Measurements from ENCODE around the gene TDRKH. TPM values are rescaled to one million over a fixed set of nuclear protein-coding genes. Genes with fewer than 3 reads are reported as not detected.

Gene TDRKH
- total and polyA plus RNA-seq, 2 experiments from 2014 or later: 10.2 to 25.6 TPM

- DNase-seq (ENCODE audit: low spot score): no peak
- H3K4me1 Mint-ChIP-seq: peaks cover 11% of the 10 kb centered on the region; the same call in 2 of the 3 replicates
- Histone ChIP-seq H3K36me3 (ENCODE audit: insufficient read depth) (no peaks in the 10 kb centered on the region), H3K27ac (ENCODE audit: low read depth) (no peak overlapping the region), H2AFZ (no peak overlapping the region), H3F3A (replicated peaks; ENCODE audit: low read depth) (peaks cover 6% of the 10 kb centered on the region; the same call in 1 of the 2 replicates), H3K4me1 (ENCODE audit: insufficient read depth) (peaks cover 11% of the 10 kb centered on the region), H3K79me2 (replicated peaks; ENCODE audit: insufficient read depth) (peaks cover 3% of the 10 kb centered on the region; the same call in 1 of the 2 replicates), H4K20me1 (replicated peaks; ENCODE audit: insufficient read depth) (no peaks in the 10 kb centered on the region), H3K4me3 (no peak overlapping the region), H3K9me2 (ENCODE audit: insufficient read depth) (no peaks in the 10 kb centered on the region), H3K27me3 (ENCODE audit: insufficient read depth) (no peaks in the 10 kb centered on the region), H3K4me2 (no peak overlapping the region)
- peaks cover 2% of the 10 kb centered on the region; the same call in 1 of the 3 replicates for H3K9me3 Mint-ChIP-seq
- no peak overlapping the region for H3K27ac Mint-ChIP-seq
- no peaks in the 10 kb centered on the region for H3K36me3 Mint-ChIP-seq (ENCODE audit: low read depth)
- peaks cover 6% of the 10 kb centered on the region for H3K27me3 Mint-ChIP-seq (ENCODE audit: insufficient read depth, low read depth, poor library complexity)
- no peak for ATAC-seq
- TF ChIP-seq EZH2phosphoT487 (IDR thresholded peaks at IDR 0.05; ENCODE audit: unreplicated experiment) (no peak), NANOG (IDR thresholded peaks at IDR 0.05; ENCODE audit: borderline replicate concordance) (no peak), STAT1 (IDR thresholded peaks at IDR 0.05; ENCODE audit: unreplicated experiment) (no peak), CREB1 (CRISPR knock-in tag; IDR thresholded peaks at IDR 0.05; ENCODE audit: low read depth) (no peak), JUNB (IDR thresholded peaks at IDR 0.05; ENCODE audit: unreplicated experiment) (no peak), POLR2AphosphoS5 (IDR thresholded peaks at IDR 0.05; ENCODE audit: low read depth) (no peak), CTCF (conservative IDR thresholded peaks at IDR 0.05; ENCODE audit: low read depth in 2 of 2) (no peak), EZH2 (IDR thresholded peaks at IDR 0.05; ENCODE audit: low read depth, unreplicated experiment) (no peak), ZNF331 (CRISPR knock-in tag; IDR thresholded peaks at IDR 0.05; ENCODE audit: low read depth) (no peak), ZNF114 (CRISPR knock-in tag; IDR thresholded peaks at IDR 0.05) (no peak)
- TF ChIP-seq, protein P1, sequence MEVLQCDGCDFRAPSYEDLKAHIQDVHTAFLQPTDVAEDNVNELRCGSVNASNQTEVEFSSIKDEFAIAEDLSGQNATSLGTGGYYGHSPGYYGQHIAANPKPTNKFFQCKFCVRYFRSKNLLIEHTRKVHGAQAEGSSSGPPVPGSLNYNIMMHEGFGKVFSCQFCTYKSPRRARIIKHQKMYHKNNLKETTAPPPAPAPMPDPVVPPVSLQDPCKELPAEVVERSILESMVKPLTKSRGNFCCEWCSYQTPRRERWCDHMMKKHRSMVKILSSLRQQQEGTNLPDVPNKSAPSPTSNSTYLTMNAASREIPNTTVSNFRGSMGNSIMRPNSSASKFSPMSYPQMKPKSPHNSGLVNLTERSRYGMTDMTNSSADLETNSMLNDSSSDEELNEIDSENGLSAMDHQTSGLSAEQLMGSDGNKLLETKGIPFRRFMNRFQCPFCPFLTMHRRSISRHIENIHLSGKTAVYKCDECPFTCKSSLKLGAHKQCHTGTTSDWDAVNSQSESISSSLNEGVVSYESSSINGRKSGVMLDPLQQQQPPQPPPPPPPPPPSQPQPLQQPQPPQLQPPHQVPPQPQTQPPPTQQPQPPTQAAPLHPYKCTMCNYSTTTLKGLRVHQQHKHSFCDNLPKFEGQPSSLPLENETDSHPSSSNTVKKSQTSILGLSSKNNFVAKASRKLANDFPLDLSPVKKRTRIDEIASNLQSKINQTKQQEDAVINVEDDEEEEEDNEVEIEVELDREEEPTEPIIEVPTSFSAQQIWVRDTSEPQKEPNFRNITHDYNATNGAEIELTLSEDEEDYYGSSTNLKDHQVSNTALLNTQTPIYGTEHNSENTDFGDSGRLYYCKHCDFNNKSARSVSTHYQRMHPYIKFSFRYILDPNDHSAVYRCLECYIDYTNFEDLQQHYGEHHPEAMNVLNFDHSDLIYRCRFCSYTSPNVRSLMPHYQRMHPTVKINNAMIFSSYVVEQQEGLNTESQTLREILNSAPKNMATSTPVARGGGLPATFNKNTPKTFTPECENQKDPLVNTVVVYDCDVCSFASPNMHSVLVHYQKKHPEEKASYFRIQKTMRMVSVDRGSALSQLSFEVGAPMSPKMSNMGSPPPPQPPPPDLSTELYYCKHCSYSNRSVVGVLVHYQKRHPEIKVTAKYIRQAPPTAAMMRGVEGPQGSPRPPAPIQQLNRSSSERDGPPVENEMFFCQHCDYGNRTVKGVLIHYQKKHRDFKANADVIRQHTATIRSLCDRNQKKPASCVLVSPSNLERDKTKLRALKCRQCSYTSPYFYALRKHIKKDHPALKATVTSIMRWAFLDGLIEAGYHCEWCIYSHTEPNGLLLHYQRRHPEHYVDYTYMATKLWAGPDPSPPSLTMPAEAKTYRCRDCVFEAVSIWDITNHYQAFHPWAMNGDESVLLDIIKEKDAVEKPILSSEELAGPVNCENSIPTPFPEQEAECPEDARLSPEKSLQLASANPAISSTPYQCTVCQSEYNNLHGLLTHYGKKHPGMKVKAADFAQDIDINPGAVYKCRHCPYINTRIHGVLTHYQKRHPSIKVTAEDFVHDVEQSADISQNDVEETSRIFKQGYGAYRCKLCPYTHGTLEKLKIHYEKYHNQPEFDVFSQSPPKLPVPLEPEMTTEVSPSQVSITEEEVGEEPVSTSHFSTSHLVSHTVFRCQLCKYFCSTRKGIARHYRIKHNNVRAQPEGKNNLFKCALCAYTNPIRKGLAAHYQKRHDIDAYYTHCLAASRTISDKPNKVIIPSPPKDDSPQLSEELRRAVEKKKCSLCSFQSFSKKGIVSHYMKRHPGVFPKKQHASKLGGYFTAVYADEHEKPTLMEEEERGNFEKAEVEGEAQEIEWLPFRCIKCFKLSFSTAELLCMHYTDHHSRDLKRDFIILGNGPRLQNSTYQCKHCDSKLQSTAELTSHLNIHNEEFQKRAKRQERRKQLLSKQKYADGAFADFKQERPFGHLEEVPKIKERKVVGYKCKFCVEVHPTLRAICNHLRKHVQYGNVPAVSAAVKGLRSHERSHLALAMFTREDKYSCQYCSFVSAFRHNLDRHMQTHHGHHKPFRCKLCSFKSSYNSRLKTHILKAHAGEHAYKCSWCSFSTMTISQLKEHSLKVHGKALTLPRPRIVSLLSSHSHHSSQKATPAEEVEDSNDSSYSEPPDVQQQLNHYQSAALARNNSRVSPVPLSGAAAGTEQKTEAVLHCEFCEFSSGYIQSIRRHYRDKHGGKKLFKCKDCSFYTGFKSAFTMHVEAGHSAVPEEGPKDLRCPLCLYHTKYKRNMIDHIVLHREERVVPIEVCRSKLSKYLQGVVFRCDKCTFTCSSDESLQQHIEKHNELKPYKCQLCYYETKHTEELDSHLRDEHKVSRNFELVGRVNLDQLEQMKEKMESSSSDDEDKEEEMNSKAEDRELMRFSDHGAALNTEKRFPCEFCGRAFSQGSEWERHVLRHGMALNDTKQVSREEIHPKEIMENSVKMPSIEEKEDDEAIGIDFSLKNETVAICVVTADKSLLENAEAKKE (CRISPR knock-in tag; IDR thresholded peaks at IDR 0.05): no peak
- TF ChIP-seq, protein P2, sequence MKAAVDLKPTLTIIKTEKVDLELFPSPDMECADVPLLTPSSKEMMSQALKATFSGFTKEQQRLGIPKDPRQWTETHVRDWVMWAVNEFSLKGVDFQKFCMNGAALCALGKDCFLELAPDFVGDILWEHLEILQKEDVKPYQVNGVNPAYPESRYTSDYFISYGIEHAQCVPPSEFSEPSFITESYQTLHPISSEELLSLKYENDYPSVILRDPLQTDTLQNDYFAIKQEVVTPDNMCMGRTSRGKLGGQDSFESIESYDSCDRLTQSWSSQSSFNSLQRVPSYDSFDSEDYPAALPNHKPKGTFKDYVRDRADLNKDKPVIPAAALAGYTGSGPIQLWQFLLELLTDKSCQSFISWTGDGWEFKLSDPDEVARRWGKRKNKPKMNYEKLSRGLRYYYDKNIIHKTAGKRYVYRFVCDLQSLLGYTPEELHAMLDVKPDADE (IDR thresholded peaks at IDR 0.05): no peak
- TF ChIP-seq, protein P3, sequence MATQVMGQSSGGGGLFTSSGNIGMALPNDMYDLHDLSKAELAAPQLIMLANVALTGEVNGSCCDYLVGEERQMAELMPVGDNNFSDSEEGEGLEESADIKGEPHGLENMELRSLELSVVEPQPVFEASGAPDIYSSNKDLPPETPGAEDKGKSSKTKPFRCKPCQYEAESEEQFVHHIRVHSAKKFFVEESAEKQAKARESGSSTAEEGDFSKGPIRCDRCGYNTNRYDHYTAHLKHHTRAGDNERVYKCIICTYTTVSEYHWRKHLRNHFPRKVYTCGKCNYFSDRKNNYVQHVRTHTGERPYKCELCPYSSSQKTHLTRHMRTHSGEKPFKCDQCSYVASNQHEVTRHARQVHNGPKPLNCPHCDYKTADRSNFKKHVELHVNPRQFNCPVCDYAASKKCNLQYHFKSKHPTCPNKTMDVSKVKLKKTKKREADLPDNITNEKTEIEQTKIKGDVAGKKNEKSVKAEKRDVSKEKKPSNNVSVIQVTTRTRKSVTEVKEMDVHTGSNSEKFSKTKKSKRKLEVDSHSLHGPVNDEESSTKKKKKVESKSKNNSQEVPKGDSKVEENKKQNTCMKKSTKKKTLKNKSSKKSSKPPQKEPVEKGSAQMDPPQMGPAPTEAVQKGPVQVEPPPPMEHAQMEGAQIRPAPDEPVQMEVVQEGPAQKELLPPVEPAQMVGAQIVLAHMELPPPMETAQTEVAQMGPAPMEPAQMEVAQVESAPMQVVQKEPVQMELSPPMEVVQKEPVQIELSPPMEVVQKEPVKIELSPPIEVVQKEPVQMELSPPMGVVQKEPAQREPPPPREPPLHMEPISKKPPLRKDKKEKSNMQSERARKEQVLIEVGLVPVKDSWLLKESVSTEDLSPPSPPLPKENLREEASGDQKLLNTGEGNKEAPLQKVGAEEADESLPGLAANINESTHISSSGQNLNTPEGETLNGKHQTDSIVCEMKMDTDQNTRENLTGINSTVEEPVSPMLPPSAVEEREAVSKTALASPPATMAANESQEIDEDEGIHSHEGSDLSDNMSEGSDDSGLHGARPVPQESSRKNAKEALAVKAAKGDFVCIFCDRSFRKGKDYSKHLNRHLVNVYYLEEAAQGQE (IDR thresholded peaks at IDR 0.05; ENCODE audit: unreplicated experiment): no peak
- no peak overlapping the region for H3K4me3 Mint-ChIP-seq
Observed at GRCh38 chr1:151787689-151788088, 2.6 kb downstream of the TDRKH start.

All from GM23338 (cell line).